ENCODE measurements around the gene ERFL. TPM values are rescaled to one million over a fixed set of nuclear protein-coding genes. Genes with fewer than 3 reads are reported as not detected.

ERFL gene
- total and polyA plus RNA-seq, 2 experiments from 2014 or later, result 0.69 TPM; not detected in 1

DNA sequence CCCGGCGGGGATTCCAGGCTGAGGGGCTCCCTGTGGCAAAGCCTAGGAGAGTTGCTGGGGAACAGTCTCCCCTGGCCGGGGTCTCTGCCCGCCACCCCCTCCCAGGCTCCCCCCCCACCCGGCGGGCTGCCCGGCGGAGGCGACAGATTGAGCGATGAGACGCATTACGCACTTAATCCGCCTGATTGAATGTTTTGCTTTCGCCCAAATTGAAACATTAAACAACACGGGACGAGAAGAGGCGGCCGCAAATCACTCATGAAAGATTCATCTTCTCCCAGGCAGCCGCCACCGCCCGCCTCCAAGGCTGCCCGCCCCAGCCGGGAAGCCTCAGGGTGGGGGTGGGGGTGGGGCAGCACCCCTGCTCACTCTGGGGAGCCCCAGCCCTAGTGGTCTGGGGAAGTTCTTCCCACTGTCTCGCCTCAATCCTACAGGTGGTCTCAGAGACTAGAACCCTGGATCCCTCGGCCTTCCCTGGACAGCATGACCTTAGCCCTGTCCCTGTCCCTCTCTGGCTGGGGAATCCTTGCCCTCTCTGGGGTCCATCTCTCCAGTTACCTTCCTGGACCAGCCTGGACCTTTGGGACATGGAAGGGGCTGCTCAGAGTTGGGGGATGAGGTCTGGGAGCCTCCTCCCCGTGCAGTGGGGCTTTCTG is 7.6 kb upstream of the ERFL start:
- Mint-ChIP-seq H3K4me1 (peaks cover 32% of the 10 kb centered on the region), H3K27ac (no peak overlapping the region), H3K9me3 (no peaks in the 10 kb centered on the region; the same call in 2 of the 3 replicates), H3K27me3 (ENCODE audit: insufficient read depth, low read depth, poor library complexity) (peaks cover 61% of the 10 kb centered on the region), H3K36me3 (ENCODE audit: low read depth) (no peaks in the 10 kb centered on the region), H3K4me3 (no peak overlapping the region)
- no peak for DNase-seq (ENCODE audit: low spot score)
- H3K79me2 ChIP-seq (replicated peaks; ENCODE audit: insufficient read depth), result no peaks in the 10 kb centered on the region
- no peak overlapping the region for H3K4me2 ChIP-seq
- peaks cover 8% of the 10 kb centered on the region for H4K20me1 ChIP-seq (replicated peaks; ENCODE audit: insufficient read depth)
- peaks cover 88% of the 10 kb centered on the region for H3K27me3 ChIP-seq (ENCODE audit: insufficient read depth)
- no peak overlapping the region for H3K27ac ChIP-seq (ENCODE audit: low read depth)
- H3K4me1 ChIP-seq (ENCODE audit: insufficient read depth), result peaks cover 11% of the 10 kb centered on the region
- TF ChIP-seq EZH2phosphoT487 (IDR thresholded peaks at IDR 0.05; ENCODE audit: unreplicated experiment) (no peak), STAT1 (IDR thresholded peaks at IDR 0.05; ENCODE audit: unreplicated experiment) (no peak), POLR2AphosphoS5 (IDR thresholded peaks at IDR 0.05; ENCODE audit: low read depth) (no peak)
- H3K9me2 ChIP-seq (ENCODE audit: insufficient read depth), result no peaks in the 10 kb centered on the region
- no peak overlapping the region for H2AFZ ChIP-seq
- H3F3A ChIP-seq (replicated peaks; ENCODE audit: low read depth), result peaks cover 12% of the 10 kb centered on the region
- no peak overlapping the region for H3K4me3 ChIP-seq
- no peaks in the 10 kb centered on the region for H3K36me3 ChIP-seq (ENCODE audit: insufficient read depth)
- no peak for ATAC-seq

DNA sequence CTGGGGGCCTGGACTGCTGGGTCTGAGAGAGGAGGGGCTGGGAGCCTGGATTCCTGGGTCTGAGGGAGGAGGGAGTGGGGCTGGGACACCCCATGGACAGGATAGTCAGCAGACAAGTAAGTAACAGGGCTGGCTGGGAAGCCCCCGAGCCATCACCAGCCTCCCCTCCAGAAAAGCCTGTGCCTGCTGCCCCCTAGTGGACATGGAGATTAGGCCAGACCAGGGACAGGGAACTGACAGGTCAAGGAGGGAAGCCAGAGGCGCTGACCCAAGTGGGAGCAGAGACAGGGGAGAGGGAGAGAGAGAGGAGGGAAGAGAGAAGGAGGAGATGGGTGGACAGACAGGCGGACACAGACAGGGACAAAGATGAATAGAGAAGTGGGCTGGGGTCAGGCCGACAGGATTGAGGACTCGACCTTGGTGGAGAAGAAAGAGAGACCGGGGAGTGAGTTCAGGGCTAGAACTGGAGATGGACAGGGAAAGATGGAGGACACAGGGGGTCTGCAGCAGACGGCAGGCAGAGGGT is 6.7 kb upstream of the ERFL start:
- no peak overlapping the region for H3K4me3 ChIP-seq
- H3K36me3 ChIP-seq (ENCODE audit: insufficient read depth), result no peaks in the 10 kb centered on the region
- no peak overlapping the region for H3K4me2 ChIP-seq
- H3K4me1 ChIP-seq (ENCODE audit: insufficient read depth), result peaks cover 13% of the 10 kb centered on the region
- no peak for TF ChIP-seq EZH2phosphoT487 (IDR thresholded peaks at IDR 0.05; ENCODE audit: unreplicated experiment)
- peak; percentile 50 for TF ChIP-seq EZH2 (IDR thresholded peaks at IDR 0.05; ENCODE audit: low read depth, unreplicated experiment)
- TF ChIP-seq JUNB (IDR thresholded peaks at IDR 0.05; ENCODE audit: unreplicated experiment), result no peak
- no peak for TF ChIP-seq STAT1 (IDR thresholded peaks at IDR 0.05; ENCODE audit: unreplicated experiment)
- TF ChIP-seq, protein P1, sequence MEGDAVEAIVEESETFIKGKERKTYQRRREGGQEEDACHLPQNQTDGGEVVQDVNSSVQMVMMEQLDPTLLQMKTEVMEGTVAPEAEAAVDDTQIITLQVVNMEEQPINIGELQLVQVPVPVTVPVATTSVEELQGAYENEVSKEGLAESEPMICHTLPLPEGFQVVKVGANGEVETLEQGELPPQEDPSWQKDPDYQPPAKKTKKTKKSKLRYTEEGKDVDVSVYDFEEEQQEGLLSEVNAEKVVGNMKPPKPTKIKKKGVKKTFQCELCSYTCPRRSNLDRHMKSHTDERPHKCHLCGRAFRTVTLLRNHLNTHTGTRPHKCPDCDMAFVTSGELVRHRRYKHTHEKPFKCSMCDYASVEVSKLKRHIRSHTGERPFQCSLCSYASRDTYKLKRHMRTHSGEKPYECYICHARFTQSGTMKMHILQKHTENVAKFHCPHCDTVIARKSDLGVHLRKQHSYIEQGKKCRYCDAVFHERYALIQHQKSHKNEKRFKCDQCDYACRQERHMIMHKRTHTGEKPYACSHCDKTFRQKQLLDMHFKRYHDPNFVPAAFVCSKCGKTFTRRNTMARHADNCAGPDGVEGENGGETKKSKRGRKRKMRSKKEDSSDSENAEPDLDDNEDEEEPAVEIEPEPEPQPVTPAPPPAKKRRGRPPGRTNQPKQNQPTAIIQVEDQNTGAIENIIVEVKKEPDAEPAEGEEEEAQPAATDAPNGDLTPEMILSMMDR (conservative IDR thresholded peaks at IDR 0.05; ENCODE audit: low read depth in 2 of 2), result peak; percentile 88 to 91
- TF ChIP-seq NANOG (IDR thresholded peaks at IDR 0.05; ENCODE audit: borderline replicate concordance), result no peak
- TF ChIP-seq ZNF331 (CRISPR knock-in tag; IDR thresholded peaks at IDR 0.05; ENCODE audit: low read depth), result no peak
- TF ChIP-seq CREB1 (CRISPR knock-in tag; IDR thresholded peaks at IDR 0.05; ENCODE audit: low read depth), result no peak
- TF ChIP-seq POLR2AphosphoS5 (IDR thresholded peaks at IDR 0.05; ENCODE audit: low read depth), result no peak
- TF ChIP-seq, protein P2, sequence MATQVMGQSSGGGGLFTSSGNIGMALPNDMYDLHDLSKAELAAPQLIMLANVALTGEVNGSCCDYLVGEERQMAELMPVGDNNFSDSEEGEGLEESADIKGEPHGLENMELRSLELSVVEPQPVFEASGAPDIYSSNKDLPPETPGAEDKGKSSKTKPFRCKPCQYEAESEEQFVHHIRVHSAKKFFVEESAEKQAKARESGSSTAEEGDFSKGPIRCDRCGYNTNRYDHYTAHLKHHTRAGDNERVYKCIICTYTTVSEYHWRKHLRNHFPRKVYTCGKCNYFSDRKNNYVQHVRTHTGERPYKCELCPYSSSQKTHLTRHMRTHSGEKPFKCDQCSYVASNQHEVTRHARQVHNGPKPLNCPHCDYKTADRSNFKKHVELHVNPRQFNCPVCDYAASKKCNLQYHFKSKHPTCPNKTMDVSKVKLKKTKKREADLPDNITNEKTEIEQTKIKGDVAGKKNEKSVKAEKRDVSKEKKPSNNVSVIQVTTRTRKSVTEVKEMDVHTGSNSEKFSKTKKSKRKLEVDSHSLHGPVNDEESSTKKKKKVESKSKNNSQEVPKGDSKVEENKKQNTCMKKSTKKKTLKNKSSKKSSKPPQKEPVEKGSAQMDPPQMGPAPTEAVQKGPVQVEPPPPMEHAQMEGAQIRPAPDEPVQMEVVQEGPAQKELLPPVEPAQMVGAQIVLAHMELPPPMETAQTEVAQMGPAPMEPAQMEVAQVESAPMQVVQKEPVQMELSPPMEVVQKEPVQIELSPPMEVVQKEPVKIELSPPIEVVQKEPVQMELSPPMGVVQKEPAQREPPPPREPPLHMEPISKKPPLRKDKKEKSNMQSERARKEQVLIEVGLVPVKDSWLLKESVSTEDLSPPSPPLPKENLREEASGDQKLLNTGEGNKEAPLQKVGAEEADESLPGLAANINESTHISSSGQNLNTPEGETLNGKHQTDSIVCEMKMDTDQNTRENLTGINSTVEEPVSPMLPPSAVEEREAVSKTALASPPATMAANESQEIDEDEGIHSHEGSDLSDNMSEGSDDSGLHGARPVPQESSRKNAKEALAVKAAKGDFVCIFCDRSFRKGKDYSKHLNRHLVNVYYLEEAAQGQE (IDR thresholded peaks at IDR 0.05; ENCODE audit: unreplicated experiment), result no peak
- TF ChIP-seq, protein P3, sequence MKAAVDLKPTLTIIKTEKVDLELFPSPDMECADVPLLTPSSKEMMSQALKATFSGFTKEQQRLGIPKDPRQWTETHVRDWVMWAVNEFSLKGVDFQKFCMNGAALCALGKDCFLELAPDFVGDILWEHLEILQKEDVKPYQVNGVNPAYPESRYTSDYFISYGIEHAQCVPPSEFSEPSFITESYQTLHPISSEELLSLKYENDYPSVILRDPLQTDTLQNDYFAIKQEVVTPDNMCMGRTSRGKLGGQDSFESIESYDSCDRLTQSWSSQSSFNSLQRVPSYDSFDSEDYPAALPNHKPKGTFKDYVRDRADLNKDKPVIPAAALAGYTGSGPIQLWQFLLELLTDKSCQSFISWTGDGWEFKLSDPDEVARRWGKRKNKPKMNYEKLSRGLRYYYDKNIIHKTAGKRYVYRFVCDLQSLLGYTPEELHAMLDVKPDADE (IDR thresholded peaks at IDR 0.05), result no peak
- no peaks in the 10 kb centered on the region for H3K79me2 ChIP-seq (replicated peaks; ENCODE audit: insufficient read depth)
- Mint-ChIP-seq H3K27me3 (ENCODE audit: insufficient read depth, low read depth, poor library complexity) (peaks cover 67% of the 10 kb centered on the region), H3K4me1 (peaks cover 41% of the 10 kb centered on the region), H3K9me3 (no peaks in the 10 kb centered on the region; the same call in 2 of the 3 replicates), H3K27ac (no peak overlapping the region), H3K36me3 (ENCODE audit: low read depth) (no peaks in the 10 kb centered on the region), H3K4me3 (no peak overlapping the region; the same call in 2 of the 3 replicates)
- peak; percentile 92 for DNase-seq (ENCODE audit: low spot score)
- H3K27ac ChIP-seq (ENCODE audit: low read depth), result no peak overlapping the region
- ATAC-seq, result peak; percentile 76
- no peak overlapping the region for H2AFZ ChIP-seq
- H3K9me2 ChIP-seq (ENCODE audit: insufficient read depth), result no peaks in the 10 kb centered on the region
- peaks cover 22% of the 10 kb centered on the region for H3F3A ChIP-seq (replicated peaks; ENCODE audit: low read depth)
- H4K20me1 ChIP-seq (replicated peaks; ENCODE audit: insufficient read depth), result peaks cover 17% of the 10 kb centered on the region
- H3K27me3 ChIP-seq (ENCODE audit: insufficient read depth), result peaks cover 89% of the 10 kb centered on the region

Data from GM23338 (cell line).